GDM1 (cell line): Measurements from ENCODE around the gene RTN4IP1.
"Not testable (repeated sequence)": the region's sequence is repeated elsewhere in the genome, so short reads cannot be mapped to it uniquely, and the experiment has no call there.

Source experiments
- DNase-seq: peaks from one replicate; lab custom pipeline; 2025; lab: John Stamatoyannopoulos, UW

Gene RTN4IP1

DNA sequence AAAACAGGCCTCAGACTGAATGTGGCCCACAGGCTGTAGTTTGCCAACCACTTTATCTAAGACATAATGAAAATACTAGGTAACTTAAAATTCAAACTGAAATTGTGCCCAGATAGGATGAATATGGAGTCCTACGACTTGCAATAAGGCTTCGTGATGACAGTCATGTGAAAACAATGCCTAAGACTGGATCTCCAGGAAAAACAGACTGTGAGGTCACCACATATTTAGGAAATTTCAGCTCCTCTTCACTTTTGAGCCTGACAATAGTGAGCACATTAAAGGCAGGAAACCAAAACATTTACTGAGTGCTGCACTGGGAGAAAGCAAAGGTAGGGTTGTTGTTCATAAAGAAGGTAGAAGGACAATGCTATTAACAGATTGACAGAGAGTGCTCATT lies 50.0 kb downstream of the RTN4IP1 start:
- no peak for DNase-seq

DNA sequence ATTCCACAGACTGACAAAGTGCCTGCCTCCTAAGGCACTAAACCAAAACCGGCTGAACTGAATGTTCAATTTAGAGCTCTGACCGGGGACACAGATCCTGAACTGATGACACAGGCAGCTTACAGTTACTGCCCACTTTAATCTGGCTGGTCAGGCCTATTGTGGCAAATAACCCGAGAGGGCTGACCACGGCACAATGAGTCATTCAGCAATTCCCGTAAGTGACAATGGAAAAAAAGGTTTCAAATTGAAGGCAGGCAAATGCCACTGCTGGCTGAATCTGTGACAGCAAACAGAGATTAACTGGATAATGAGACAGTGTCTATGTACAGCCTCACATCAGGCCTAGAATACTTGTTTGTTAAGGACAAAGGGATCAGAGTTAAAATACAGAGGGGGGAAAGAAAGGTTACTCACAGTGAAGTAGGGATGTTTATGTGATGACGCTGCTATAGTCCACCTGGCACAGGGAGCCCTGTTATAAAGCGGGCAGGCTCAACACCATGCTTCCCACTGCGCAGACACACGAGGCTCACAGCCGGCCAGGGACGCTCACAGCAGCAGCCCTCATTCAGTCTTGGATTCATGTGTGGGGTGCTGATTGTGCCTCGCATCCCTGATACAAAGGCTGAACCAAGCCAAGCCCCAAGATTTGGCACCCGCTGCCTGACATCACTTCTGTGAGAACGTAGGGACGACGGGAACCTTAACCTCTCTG lies 54.4 kb downstream of the RTN4IP1 start:
- DNase-seq: no peak

DNA sequence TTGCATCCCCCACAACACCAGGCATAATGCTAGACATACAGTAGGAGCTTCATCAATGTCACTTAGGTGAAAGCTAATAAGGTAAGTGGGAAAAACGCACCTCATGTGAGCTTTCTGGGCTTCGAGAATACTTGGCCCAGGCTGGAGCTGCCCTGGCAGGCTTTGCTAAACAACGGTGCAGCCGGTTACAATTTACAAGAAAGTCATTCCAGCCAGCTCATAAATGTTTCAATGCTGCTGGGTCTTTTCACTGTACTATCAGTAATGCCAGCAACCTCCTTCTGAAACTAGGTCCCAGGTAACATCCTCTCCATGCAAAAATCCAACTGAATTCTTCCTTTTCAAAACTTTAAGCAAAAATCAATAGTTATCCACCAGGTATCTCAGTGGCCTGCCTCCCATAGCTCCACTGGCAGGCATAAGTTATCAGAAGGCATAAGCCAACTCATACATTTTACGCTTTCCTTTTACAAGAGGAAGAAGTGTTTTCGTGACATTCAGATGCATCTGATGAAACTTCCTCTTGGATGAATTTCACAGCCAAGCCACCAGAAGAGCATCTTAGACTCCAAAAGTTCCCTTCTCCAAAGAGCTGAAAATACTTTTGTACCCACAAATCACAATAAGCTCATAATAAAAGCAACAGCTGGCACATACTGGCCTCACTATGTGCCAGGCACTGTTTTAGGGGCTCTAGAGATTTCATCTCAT lies 56.3 kb downstream of the RTN4IP1 start:
- no peak for DNase-seq

DNA sequence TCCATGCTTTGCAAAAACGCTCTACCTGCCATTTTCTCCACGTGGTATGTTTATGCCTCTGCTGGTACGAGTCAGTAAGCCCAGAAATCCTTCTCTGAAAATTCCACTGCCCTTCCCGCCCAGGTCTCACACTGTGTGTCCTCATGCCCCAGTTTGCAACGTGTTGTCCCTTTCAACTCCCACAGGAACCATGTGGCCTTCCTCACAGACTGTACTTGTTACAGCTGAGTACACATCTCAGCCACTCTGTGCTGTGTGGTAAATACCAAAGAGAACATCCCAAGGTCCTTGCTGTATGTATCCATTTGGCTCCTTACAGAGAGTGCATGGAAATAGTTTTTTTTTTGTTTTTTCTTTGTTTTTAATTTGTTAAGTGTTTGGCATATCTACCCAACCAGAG lies 56.9 kb downstream of the RTN4IP1 start:
- no peak for DNase-seq

DNA sequence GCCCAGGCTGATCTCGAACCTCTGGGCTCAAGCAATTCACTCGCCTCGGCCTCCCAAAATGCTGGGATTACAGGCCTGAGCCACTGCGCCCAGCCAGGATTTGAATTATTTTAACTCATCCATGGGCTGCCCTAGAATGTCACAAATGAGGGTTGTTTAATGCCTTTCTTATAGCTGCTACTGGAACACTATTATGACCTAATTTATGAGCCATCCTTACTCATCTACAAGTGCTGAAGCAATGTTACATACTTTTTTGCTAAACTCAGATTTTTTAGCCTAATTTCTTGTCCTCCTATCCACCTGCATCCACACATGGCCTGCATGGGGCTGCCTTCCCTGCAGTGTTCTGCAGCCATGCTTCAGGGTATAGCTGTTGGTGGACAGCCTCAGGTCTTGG lies 59.9 kb downstream of the RTN4IP1 start:
- DNase-seq: no peak

DNA sequence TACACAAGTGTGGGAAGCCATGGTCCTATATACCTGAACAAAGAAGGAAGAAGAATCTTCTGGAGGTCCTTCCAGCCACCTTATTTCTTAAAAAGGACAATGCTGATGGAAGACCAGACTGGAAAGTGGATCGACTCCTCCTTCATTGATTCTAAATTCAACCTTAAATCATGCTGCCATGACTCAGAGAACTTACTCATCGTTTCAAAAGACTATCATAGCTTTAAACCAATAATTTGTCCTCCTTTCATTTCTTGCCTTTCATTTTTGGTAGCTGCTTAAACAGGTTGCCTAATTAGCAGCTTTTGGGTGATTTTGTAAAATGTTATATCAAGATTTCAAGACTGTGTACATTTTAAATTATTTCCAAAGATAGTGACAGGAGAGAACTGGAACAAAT lies 60.8 kb downstream of the RTN4IP1 start:
- no peak for DNase-seq

DNA sequence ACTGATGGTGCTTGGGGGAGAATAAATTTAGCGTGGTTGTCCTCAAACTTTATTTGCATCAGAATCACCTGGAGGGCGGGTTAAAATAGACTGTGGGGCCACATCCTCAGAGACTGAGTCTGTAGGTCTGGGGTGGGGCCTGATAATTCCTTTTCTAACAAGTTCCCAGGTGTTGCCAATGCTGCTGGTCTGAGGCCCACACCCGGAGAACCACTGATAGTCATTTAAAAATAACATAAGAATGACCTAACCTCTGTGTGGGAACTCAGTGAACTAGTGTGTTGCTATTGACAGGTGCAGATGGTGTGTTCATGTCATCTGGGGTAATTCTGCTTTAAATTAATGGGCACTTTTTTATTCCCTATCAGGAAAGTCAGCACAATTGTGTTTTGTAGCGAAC lies 64.8 kb downstream of the RTN4IP1 start:
- no peak for DNase-seq

DNA sequence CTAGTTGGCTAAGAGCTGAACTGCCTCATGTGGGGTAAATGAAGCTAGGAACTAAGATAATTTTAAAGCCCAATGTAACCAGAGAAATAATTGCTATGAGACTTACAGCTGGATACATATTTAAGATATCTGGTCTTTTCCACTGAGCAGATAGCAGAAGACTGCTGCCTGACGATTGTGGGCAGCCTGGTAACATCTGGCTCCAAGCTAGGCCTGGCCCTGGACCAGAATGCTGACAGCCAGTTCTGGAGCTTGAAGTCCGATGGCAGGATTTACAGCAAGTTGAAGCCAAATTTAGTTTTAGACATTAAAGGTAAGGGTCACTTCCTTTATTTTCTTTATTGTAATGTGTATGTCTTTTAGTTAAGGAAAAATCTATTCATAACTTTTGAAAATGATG lies 65.7 kb downstream of the RTN4IP1 start:
- no peak for DNase-seq

DNA sequence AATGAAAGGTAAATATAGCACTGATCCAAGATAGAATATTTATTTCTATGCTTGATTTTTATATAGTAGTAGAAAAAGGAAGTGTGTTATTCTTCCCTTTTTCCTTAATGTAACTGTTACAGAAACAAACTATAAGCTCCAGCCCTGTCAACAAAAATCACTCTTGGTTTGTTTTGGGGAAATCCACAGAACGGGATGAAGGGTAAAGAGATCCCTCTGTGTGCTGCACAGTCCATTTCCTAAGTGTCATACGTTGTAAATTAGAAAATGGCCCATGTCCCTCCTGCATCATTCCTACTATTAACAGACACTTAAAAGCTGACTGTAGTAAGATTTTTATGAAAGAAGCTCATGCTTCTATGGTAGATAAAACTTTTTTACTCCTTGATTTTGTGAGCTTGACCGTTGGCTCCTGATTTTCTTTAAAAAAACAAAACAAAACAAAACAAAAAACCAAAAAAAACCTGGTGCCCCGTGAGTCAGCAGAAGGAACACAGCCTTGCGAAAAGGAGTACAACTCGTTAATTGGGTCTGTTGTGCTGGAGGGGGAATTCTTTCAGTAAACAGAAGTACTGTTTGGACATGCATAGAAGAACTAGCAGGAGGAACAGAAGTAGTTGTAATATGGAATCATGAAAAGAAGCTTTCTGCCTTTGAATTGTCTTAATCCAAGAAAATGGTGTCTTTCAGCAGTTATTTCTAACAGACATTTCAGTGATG lies 67.5 kb downstream of the RTN4IP1 start:
- no peak for DNase-seq

DNA sequence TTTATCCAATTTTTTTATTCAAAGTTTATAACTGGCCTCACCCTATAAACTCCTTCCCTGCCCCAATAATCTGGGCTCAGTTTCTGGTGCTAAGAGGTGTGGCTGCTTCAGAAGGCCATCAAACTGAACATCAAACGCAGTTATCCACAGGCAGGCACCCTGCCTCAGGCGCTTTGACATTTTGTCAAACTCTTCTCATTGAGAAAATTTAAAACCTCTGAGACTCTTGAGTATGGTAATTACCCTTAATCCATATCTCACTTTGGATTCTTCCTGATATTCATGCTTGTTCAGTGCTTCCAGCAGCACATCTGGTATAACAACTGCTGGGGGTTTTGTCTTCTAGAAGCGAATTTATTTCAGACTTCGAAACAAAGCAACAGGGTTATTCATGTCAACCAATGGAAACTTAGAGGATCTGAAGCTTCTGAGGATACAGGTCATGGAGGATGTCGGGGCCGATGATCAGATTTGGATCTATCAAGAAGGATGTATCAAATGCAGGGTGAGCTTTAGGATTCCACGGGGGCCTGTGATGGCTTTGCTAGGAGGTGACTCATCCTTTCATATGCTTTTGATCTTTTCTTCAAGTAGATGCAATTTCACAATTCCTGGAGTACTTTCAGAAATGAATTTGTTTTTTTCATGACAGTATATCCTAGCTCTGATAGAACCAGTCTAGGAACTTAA lies 68.2 kb downstream of the RTN4IP1 start:
- no peak for DNase-seq

DNA sequence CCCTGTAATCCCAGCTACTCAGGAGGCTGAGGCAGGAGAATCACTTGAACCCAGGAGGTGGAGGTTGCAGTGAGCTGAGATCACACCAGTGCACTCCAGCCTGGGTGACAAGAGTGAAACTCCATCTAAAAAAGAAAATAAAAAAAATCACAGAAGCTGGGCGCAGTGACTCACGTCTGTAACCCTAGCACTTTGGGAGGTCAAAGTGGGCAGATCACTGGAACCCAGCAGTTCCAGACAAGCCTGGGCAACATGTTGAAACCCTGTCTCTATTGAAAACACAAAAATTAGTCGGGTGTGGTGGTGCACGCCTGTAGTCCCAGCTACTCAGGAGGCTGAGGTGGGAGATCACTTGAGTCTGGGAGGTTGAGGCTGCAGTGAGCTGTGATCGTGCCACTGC lies 69.6 kb downstream of the RTN4IP1 start:
- not testable (repeated sequence) for DNase-seq

DNA sequence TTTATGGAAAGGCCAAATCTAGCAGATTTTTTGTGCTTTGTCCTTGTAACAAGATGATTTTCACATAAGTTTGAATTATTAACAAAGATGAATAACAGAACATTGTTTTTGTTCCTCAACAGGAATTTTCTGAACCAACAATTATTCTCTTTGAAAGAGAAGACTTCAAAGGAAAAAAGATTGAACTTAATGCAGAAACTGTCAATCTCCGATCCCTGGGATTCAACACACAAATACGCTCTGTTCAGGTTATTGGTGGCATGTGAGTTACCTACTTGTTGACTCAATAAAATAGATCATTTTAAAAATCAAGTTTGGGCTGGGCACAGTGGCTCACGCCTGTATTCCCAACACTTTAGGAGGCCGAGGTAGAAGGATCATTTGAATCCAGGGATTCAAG lies 70.9 kb downstream of the RTN4IP1 start:
- DNase-seq: no peak

DNA sequence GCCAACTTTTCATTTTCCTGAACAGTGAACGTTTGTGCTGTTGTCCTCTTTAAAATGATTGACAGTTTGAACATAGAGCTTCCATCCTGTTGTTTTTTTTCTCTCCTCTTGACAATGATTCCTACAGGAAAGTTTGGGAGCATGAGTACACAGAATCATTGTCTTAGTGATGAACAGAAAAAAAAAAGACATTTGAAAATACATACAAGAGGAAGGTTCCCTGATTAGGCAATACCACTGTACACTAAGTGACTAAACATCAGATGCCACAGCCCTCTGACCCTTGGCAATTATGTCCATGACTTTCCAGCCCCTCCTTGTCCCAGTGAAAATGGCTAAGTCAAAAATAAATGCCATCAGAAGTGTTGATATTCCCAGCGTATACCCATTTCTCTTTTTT lies 71.5 kb downstream of the RTN4IP1 start:
- DNase-seq: no peak

DNA sequence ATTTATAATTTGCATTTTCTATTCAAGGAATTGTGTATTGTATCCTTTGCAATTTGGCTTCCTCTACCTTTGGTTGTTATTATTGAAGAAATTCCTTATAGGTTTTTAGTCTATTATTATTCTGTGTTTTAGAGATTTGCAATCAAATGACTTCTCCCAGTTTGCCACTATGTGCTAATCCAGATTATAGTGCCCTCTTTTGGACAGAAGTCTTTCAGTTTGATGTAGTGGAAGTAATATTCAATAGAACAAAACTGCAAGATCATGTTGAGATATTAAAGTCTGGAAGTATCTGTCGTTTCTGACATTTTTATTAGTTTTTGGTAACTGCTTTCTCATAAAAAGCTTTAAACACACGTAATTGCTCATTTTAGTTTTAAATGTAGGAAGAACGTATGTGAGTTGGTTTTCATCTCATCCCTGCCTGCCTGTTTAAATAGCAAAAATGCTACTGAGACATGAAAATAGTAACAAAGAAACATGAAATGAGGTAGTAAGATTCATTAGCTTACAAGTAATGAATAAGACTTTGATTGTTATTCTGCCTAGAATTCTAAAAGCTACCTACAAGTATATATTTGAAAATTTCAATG lies 72.8 kb downstream of the RTN4IP1 start:
- DNase-seq: no peak

DNA sequence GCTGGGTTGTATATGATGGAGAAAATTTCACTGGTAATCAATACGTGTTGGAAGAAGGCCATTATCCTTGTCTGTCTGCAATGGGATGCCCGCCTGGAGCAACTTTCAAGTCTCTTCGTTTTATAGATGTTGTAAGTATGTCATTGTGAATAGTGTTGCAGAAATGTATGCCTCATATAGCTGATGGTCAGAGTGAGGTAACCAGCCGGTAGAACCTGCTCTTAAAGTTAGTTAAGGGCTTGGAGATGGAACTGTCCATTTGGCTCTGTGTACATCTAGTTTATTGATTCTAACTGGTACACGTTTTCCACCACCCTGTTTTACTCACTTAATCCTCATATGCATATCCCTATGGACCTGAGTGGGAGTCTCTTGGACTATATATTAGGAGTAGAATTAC lies 73.5 kb downstream of the RTN4IP1 start:
- no peak for DNase-seq

DNA sequence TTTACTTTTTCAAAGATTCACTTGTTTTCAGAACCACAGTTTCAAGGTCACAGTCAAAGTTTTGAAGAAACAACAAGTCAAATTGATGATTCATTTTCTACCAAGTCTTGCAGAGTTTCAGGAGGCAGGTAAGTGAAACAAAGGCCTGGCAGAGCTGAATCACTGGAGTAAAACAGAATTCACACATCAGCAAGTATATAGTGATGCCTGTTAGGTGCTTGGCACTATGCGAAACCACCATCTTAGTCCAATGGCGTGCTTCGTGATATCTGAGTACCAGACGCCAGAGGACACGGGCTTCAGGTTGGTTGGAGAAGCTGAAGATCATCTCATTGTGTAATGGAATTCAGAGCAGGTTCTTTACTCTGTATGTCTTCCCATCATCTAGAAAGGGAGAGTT lies 75.9 kb downstream of the RTN4IP1 start:
- no peak for DNase-seq

DNA sequence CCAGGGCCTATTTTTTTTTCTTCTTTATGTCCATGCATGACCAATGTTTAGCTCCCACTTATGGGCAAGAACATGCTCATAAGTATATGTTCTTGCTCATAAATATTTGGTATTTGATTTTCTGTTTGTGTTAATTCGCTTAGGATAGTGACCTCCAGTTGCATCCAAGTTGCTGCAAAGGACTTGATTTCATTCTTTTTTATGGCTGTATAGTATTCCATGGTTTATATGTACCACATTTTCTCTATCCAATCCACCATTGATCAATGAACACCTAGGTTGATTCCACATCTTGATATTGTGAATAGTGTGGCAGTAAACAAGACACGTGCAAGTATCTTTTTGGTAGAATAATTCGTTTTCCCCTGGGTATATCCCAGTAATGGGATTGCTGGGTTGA lies 78.1 kb downstream of the RTN4IP1 start:
- no peak for DNase-seq

DNA sequence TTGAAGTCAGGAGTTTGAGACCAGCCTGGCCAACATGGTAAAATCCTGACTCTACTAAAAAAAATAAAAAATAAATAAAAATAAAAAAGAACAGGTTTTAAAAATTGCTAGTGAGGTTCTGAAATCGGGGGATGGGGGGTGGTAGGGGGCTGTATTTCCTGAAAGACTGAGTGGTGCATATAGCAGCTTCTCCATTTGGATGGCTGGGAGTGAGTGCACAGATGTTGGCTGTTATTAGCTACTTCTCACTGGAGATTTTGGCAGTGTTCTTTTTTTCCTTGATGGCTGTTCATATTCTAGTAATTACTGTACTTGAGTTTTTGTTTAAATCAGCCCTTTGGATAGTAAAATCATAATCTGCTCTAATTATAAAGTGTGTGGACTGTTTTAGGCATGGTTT lies 79.8 kb downstream of the RTN4IP1 start:
- DNase-seq: no peak

DNA sequence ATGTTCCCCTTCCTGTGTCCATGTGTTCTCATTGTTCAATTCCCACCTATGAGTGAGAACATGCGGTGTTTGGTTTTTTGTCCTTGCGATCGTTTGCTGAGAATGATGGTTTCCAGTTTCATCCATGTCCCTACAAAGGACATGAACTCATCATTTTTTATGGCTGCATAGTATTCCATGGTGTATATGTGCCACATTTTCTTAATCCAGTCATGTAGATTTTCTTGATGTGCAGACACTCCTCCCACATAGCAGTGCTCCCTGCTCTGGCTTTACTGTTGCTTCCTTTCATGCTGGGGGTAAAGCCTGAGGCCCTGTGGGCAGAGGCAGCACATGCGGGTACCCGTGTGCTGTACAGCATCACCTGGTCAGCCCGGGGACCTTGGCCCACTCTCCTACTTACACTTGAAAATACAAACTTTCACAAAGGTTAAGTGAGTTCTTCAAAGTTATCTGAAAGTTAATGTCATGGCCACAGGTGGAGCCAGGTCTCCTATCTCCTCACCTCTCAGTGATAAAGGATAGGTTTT lies 80.3 kb downstream of the RTN4IP1 start:
- not testable (repeated sequence) for DNase-seq

DNA sequence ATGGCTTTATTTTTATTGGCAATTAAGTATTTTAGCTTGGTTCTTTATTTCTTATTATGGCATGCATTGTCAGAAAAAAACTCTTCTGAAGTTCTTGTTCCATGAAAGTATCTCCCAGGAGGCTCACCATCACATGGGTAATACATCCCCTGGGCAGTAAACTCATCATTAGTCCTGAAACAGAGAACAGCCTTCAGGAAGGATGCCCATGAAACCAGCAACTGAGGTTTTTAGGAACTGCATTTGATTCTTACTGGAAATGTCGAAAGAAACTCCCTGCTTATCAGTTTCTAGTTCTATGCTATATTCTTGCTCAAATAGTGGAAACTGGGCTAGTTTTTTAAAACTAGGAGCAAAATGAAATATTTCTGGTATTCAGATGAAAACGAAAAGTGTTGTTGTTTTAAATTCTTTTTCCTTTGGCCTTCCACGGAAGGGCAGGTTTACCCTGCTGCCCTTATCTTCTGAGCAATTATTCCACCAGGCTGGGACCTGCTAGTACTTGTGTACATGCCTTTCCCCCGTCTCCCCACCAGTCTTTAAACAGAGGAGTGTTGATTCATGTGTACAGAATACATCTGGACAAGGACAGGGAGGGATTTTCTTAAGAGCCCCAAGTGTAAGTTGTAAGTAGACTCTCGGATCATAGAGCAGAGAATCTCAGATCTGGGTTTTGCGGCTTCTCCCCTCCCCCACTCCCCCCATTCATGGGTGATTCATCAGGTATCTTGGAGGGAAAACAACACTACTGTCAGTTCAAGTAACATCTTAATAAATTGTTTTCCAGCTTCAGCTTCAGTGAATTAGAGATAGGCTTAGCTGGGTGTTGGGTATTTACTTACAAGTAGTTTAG lies 81.5 kb downstream of the RTN4IP1 start:
- no peak for DNase-seq
